NCI-H1048 (cell line): ENCODE results near the gene NAA38.

ENCODE experiments used
- DNase-seq: peaks from one replicate; lab custom pipeline; 2025; lab: John Stamatoyannopoulos, UW

The NAA38 gene

GRCh38 chr17:7841396-7841914 is 15.9 kb downstream of the NAA38 start:
- no peak for DNase-seq

GRCh38 chr17:7840875-7841274 is 16.5 kb downstream of the NAA38 start:
- DNase-seq: no peak

- DNase-seq: no peak
These were observed 16.9 kb downstream of the NAA38 start for GRCh38 chr17:7840441-7840840.

GRCh38 chr17:7839876-7840261 is 17.5 kb downstream of the NAA38 start:
- no peak for DNase-seq

GRCh38 chr17:7839190-7839875 is 18.0 kb downstream of the NAA38 start:
- DNase-seq: no peak

GRCh38 chr17:7838090-7839075 is 19.0 kb downstream of the NAA38 start:
- DNase-seq: no peak

- no peak for DNase-seq
These were observed 19.8 kb downstream of the NAA38 start for GRCh38 chr17:7837408-7838088.

- peak; percentile 62 for DNase-seq
These were observed 20.6 kb downstream of the NAA38 start for GRCh38 chr17:7836596-7837407.

- DNase-seq: no peak
These were observed 21.4 kb downstream of the NAA38 start for GRCh38 chr17:7835814-7836595.

GRCh38 chr17:7834957-7835813 is 22.2 kb downstream of the NAA38 start:
- peak; percentile 95 for DNase-seq

GRCh38 chr17:7834542-7834956 is 22.8 kb downstream of the NAA38 start:
- no peak for DNase-seq

- peak; percentile 68 for DNase-seq
These were observed 23.4 kb downstream of the NAA38 start, which contains the start of gene KDM6B for GRCh38 chr17:7833795-7834541. KDM6B (plus strand) TSS chr17:7834217; CDS start chr17:7845555, 11,338 bp downstream.

- no peak for DNase-seq
These were observed 24.2 kb downstream of the NAA38 start for GRCh38 chr17:7833011-7833794.

- no peak for DNase-seq
These were observed 24.9 kb downstream of the NAA38 start for GRCh38 chr17:7832431-7832830.

- no peak for DNase-seq
These were observed 26.1 kb downstream of the NAA38 start for GRCh38 chr17:7831233-7831632.

GRCh38 chr17:7830616-7831015 is 26.7 kb downstream of the NAA38 start:
- no peak for DNase-seq

- DNase-seq: no peak
These were observed 32.0 kb downstream of the NAA38 start for GRCh38 chr17:7825206-7825990.
